ENCODE data around the gene EPB41. TPM values are rescaled to one million over a fixed set of nuclear protein-coding genes. Genes with fewer than 3 reads are reported as not detected.

EPB41 gene
- total RNA-seq, 2 donors from 2014 or later = 65.4 to 74.0 TPM

GRCh38 chr1:28971980-28972771 is 57.8 kb downstream of the EPB41 start:
- Histone ChIP-seq H3K9me3 (no peaks in the 10 kb centered on the region), H3K4me1 (no peaks in the 10 kb centered on the region), H3K27me3 (no peaks in the 10 kb centered on the region), H3K4me3 (no peak overlapping the region), H3K27ac (no peak overlapping the region), H3K9ac (ENCODE audit: low read depth in 2 of 2, low read length in 2 of 2) (no peak overlapping the region), H3K36me3 (no peaks in the 10 kb centered on the region)
- no peak for DNase-seq
- intact Hi-C loops (cut with DNase I) = no loop called here
- no peak for TF ChIP-seq CTCF (IDR thresholded peaks at IDR 0.05)

DNA sequence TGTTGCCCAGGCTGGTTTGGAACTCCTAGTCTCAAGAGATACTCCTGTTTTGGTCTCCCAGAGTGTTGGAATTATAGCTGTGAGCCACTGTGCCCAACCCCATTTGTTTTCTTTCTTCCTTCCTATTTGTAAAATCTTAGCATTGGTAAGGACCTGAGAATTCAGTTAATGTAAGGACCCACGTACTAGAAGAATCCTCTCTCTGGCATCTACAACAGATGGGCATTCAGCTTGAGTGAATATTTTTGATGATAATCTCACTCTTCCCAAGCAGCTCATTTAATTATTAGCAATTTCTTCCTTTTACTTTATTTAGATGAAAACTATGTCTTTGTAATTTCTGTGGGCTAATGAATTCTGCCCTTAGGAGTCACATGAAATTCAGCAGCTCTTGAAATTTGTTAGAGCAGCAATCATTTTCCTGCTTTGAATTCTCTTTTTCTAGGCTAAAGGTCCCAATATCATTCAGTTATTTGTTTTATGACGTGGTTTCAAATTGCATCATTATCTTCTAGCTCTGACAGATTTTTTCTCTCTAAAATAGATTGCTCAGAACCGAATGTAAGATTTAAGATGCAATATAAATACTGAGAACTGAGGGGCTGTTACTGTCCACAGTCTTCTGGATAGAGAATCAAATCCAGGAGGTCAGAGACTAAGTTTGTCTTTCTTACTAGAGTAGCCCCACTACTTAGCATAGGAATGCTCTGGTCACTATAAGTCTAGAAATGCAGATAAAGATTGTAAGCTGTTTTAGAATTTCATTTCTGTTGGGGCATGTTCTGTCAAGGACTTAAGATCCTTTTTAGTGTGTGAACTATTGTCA is 59.4 kb downstream of the EPB41 start:
- Histone ChIP-seq H3K4me1 (no peaks in the 10 kb centered on the region), H3K27ac (no peak overlapping the region), H3K27me3 (no peaks in the 10 kb centered on the region), H3K4me3 (no peak overlapping the region), H3K9me3 (no peaks in the 10 kb centered on the region), H3K9ac (ENCODE audit: low read depth in 2 of 2, low read length in 2 of 2) (no peak overlapping the region), H3K36me3 (no peaks in the 10 kb centered on the region)
- intact Hi-C loops (cut with DNase I) = no loop called here
- DNase-seq = no peak
- no peak for TF ChIP-seq CTCF (IDR thresholded peaks at IDR 0.05)

- intact Hi-C loops (cut with DNase I) = no loop called here
- Histone ChIP-seq H3K27me3 (no peaks in the 10 kb centered on the region), H3K36me3 (no peaks in the 10 kb centered on the region), H3K9me3 (no peaks in the 10 kb centered on the region), H3K9ac (ENCODE audit: low read depth in 2 of 2, low read length in 2 of 2) (no peak overlapping the region), H3K4me3 (no peak overlapping the region), H3K27ac (no peak overlapping the region), H3K4me1 (no peaks in the 10 kb centered on the region)
- no peak for TF ChIP-seq CTCF (IDR thresholded peaks at IDR 0.05)
- DNase-seq = no peak
Observed at GRCh38 chr1:28974432-28974831, 60.1 kb downstream of the EPB41 start.

- H3K27me3 ChIP-seq = no peaks in the 10 kb centered on the region
- no peaks in the 10 kb centered on the region for H3K9me3 ChIP-seq
- H3K4me3 ChIP-seq = no peak overlapping the region
- no peak for DNase-seq
- intact Hi-C loops (cut with DNase I) = no loop called here
- no peak overlapping the region for H3K27ac ChIP-seq
- TF ChIP-seq CTCF (IDR thresholded peaks at IDR 0.05) = no peak
- no peaks in the 10 kb centered on the region for H3K4me1 ChIP-seq
- no peak overlapping the region for H3K9ac ChIP-seq (ENCODE audit: low read depth in 2 of 2, low read length in 2 of 2)
- H3K36me3 ChIP-seq = no peaks in the 10 kb centered on the region
Observed at GRCh38 chr1:28976248-28976647, 61.9 kb downstream of the EPB41 start.

DNA sequence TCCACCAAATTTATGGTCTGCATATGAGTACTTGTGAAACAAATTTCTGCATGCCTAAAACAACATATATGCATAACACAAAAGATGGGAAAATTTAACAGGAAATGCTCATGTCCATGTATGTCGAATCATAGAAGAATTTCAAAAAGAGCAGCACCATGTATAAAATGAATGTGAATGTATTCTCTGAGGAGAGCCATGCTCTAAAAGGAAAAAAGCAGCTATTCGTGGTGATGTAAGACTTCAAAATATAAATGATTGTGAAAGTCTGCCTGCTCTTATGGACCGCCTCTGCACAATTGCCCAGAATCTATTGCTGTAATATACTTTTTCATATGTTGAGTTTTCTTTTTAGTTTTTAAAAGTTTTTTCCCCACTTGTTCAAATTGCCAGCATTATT is 66.8 kb downstream of the EPB41 start:
- Histone ChIP-seq H3K9ac (ENCODE audit: low read depth in 2 of 2, low read length in 2 of 2) (no peak overlapping the region), H3K4me3 (no peak overlapping the region), H3K27ac (no peak overlapping the region), H3K4me1 (no peaks in the 10 kb centered on the region), H3K27me3 (no peaks in the 10 kb centered on the region), H3K9me3 (no peaks in the 10 kb centered on the region), H3K36me3 (no peaks in the 10 kb centered on the region)
- no peak for TF ChIP-seq CTCF (IDR thresholded peaks at IDR 0.05)
- DNase-seq = no peak
- intact Hi-C loops (cut with DNase I) = no loop called here

Measured in colonic mucosa (tissue), 4 donors.